22Rv1 (cell line): ENCODE results near the gene DIP2C.

Experiments
- H3K27ac ChIP-seq: fragments of 450-650 bp; 2 replicates; pipeline ENCODE4 v1.5.1; 2017
- ZFX ChIP-seq: fragments of 450-650 bp; IDR thresholded peaks from 2 replicates; pipeline ENCODE4 v1.6.1; 2017; ENCODE audit warnings: antibody characterized with exemption, borderline replicate concordance
- TF ChIP-seq, protein P1 (sequence below): fragments of 450-650 bp; IDR thresholded peaks from 2 replicates; pipeline ENCODE4 v1.5.1; 2017; ENCODE audit warnings: mild to moderate bottlenecking

The DIP2C gene

DNA sequence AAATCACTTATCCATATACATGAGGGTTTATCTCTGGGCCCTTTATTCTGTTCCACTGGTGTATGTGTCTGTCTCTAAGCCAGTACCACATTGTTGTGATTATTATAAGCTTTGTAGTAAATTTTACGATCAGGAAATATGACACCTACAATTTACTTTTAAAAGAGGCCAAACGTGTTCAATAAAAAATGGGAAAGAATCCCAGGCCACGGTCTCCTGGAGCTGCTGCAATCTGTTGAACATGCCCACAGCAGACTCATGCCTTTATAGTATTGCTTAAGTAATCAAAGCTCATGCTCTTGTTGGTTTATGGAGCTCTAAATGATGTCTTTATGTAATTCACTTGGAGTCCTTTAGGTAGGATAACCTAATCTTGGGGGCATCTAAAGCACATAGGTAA is 281.2 kb downstream of the DIP2C start:
- TF ChIP-seq, protein P1, sequence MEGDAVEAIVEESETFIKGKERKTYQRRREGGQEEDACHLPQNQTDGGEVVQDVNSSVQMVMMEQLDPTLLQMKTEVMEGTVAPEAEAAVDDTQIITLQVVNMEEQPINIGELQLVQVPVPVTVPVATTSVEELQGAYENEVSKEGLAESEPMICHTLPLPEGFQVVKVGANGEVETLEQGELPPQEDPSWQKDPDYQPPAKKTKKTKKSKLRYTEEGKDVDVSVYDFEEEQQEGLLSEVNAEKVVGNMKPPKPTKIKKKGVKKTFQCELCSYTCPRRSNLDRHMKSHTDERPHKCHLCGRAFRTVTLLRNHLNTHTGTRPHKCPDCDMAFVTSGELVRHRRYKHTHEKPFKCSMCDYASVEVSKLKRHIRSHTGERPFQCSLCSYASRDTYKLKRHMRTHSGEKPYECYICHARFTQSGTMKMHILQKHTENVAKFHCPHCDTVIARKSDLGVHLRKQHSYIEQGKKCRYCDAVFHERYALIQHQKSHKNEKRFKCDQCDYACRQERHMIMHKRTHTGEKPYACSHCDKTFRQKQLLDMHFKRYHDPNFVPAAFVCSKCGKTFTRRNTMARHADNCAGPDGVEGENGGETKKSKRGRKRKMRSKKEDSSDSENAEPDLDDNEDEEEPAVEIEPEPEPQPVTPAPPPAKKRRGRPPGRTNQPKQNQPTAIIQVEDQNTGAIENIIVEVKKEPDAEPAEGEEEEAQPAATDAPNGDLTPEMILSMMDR, result no peak
- TF ChIP-seq ZFX, result no peak
- no peak overlapping the region for H3K27ac ChIP-seq

DNA sequence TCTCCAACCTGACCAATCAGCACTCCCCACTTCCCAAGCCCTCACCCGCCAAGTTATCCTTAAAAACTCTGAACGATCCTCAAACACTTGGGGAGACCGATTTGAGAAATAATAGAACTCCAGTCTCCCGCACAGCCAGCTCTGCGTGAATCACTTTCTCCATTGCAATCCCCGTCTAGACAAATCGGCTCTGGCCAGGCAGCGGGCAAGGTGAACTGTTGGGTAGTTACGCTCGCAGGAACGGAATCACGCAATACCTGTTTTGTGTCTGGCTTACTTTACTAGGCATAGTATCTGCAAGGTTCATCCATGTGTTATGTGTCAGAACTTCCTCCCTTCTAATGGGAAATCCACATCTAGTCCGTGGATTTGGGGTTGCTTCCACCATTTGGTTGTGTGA is 282.5 kb downstream of the DIP2C start:
- H3K27ac ChIP-seq, result no peak overlapping the region
- TF ChIP-seq, protein P1, result no peak
- no peak for TF ChIP-seq ZFX

DNA sequence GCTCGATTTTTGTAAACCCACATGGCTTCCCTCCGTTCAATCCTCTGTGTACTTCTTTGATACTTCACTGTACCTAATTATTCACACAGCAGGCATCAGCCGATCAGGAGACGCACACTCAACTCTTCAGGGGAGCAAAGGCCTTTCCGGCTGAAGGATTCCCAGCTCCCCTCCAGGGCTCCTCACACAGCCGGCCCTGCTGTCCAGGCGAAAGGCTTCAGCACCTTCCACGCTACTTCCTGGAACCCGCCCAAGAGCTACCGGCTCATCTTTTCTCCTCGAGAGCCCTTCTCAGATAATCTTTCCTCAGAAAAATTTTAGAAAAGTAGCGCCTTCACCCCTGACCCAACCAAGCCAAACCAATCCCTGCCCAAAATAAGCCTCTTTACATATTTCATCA is 283.8 kb downstream of the DIP2C start:
- TF ChIP-seq, protein P1, result no peak
- no peak for TF ChIP-seq ZFX
- no peak overlapping the region for H3K27ac ChIP-seq

DNA sequence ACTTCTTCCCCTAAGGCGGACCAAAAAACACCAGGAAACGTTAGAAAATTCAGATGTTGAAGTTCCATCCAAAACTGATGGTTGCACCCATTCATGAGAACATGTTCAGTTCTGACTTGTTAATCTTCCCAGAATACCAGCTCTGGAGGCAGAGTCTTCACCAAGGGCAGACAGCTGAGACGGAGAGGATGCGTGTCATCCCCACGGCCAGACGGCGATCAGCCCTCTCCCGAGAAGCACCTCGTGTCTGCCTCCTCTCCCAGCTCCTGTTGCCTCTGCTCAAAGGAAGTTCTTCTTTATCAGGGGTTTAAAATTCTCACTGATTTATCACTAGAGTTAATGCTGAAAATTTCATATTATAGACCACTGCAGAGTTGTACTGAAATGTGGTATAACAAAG is 284.5 kb downstream of the DIP2C start:
- TF ChIP-seq ZFX, result no peak
- TF ChIP-seq, protein P1, result no peak
- H3K27ac ChIP-seq, result no peak overlapping the region

DNA sequence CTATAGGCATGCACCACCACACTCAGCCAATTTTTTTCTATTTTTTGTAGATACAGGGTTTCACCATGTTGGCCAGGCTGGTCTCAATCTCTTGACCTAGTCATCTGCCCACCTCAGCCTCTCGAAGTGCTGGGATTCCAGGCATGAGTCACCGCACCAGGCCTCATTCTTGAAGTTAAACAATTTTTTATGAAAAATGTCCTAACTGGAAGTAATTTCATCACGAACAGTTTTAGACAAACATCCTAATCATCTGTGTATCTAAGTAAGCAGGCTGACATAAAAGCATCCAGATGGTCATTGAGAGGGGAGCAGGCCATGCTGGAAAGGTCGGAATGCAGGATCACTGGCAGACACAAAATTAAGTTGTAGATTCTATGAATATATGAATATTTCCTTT is 285.1 kb downstream of the DIP2C start:
- TF ChIP-seq, protein P1, result no peak
- no peak for TF ChIP-seq ZFX
- no peak overlapping the region for H3K27ac ChIP-seq

DNA sequence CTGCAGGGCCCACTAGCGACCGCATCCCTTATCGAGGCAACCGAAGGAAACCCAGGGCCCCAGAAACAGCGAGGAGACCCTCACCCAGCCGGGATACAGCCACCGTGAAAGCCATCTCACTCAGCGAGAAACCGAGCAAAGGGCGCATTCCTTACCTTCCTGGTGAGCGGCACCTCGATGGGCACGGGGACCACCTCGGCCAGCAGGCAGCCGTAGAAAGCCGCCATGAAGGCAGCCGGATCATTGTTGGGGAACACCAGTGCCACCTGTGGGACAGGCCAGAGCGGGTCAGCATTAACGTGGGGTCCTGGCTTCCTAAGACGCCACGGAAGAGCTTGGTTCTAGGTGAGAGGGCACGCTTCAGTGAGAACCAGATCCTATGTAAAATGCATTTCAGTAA is 290.5 kb downstream of the DIP2C start:
- TF ChIP-seq, protein P1, result no peak
- no peak for TF ChIP-seq ZFX
- H3K27ac ChIP-seq, result no peak overlapping the region

DNA sequence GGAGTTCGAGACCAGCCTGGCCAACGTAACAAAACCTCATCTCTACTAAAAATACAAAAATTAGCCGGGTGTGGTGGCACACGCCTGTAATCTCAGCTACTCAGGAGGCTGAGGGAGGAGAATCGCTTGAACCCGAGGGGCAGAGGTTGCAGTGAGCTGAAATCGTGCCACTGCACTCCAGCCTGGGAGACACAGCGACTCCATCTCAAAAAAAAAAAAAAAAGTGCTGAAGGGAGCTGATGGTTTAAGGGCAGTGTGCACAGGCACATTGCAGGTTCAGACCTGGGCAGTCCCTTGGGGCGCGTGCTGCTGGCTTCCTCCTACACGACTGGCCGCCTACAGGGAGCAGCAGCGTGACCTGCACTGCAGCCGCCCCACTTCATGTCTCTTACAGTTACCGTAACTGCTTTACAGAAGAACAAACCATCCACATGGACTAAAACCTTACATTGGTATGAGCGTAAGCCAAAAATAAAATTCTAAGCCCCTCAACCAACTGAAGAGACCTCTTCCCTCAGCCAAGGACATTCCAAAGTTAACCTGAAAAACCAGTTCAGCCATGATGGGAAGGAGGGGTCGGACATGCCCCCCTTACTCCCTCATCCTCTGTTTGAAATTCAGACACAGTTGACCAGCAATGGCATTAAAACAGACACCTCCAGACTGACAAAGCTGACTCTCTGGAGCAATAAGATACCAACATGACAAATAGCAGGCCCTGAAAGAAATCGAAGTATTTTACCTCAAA is 292.0 kb downstream of the DIP2C start:
- no peak overlapping the region for H3K27ac ChIP-seq
- TF ChIP-seq ZFX, result no peak
